Heart right ventricle (tissue), 16 donors: ENCODE data around the gene CEP152. TPM values are rescaled to one million over a fixed set of nuclear protein-coding genes. Genes with fewer than 3 reads are reported as not detected.

Experiments used
- ATAC-seq, 8 donors: fragments of 200-7000 bp; cut with Tn5 transposase; one replicate each; pipeline ENCODE4 v1.9.1; 2020; ENCODE audit warnings: mild to moderate bottlenecking in 8 of 8, moderate library complexity in 8 of 8, moderate number of reproducible peaks in 1 of 8
- DNase-seq, 2 donors: peaks; one replicate each; pipeline ENCODE4 v3.0.0-alpha.2; 2020
- H3K27ac ChIP-seq, 10 donors: fragments of 200-600 bp; sonication (generic) in 2 of 10; one replicate each; pipeline versions ENCODE4 v1.5.0 to v1.8.0; 2020 to 2022; ENCODE audit warnings: mild to moderate bottlenecking in 3 of 10
- H3K27me3 ChIP-seq, 7 donors: fragments of 200-600 bp; one replicate each; pipeline ENCODE4 v1.8.0; 2021 to 2022; ENCODE audit warnings: mild to moderate bottlenecking in 2 of 7
- H3K36me3 ChIP-seq, 9 donors: fragments of 200-600 bp; sonication (generic) in 1 of 9; one replicate each; pipeline versions ENCODE4 v1.5.0 to v1.8.0; 2020 to 2022; ENCODE audit warnings: mild to moderate bottlenecking in 2 of 9
- H3K4me1 ChIP-seq, 9 donors: fragments of 200-600 bp; sonication (generic) in 1 of 9; one replicate each; pipeline versions ENCODE4 v1.5.0 to v1.8.0; 2020 to 2022; ENCODE audit warnings: mild to moderate bottlenecking in 4 of 9
- H3K4me3 ChIP-seq, 10 donors: fragments of 200-600 bp; sonication (generic) in 2 of 10; one replicate each; pipeline versions ENCODE4 v1.5.0 to v1.8.0; 2020 to 2022; ENCODE audit warnings: mild to moderate bottlenecking in 7 of 10, moderate library complexity in 2 of 10
- H3K9me3 ChIP-seq, 11 donors: fragments of 200-600 bp in 10 of 11; sonication (generic) in 2 of 11; one replicate each; pipeline versions ENCODE4 v1.5.0 to v1.8.0; 2013 to 2022; ENCODE audit warnings: mild to moderate bottlenecking in 2 of 11, control low read depth in 1 of 11, moderate library complexity in 1 of 11
- CTCF ChIP-seq, 9 donors: fragments of 200-600 bp; sonication (generic) in 2 of 9; IDR thresholded peaks; one replicate each; pipeline versions ENCODE4 v1.5.0 to v1.8.0; 2021 to 2022; ENCODE audit warnings: antibody characterized with exemption in 9 of 9, mild to moderate bottlenecking in 5 of 9, moderate library complexity in 1 of 9
- WGBS, 2 donors: extraction: QIAGEN DNeasy Blood & Tissue Kit; methylation state at CpG; one replicate each; pipeline ENCODE4 v1.1.7; 2013; ENCODE audit warnings: inconsistent platforms in 1 of 2; 5-methylcytosine and 5-hydroxymethylcytosine counted together
- intact Hi-C, 10 donors: fragments of 100-400 bp; cut with DNase I; formaldehyde crosslinking; loops; one replicate each; pipeline versions ENCODE4 v1.11.1 to v1.14.2; 2022
- polyA plus RNA-seq, 2 donors: library from polyadenylated mRNA; stranded (reverse); fragments of 200-250 nt; gene quantifications; one replicate each; pipeline ENCODE4 v1.2.3, GENCODE V29; 2013
- total RNA-seq, 10 donors: library from RNA; stranded (reverse); fragmentation: NEBNext Ultra II Directional in 3 of 10; extraction: Animal tissue kit (Norgen Biotek cat#: 25700) in 3 of 10; gene quantifications; one replicate each; pipeline versions ENCODE4 v1.2.1 to v1.2.4, GENCODE V29; 2021 to 2023
- donor health status: Arrhythmogenic right ventricular cardiomyopathy.
- donor health status: ischemic (EF 13 %, LVEDD 7.1; RV severe dilation, severe dysfunction).
- donor health status: healthy with polysubstance abuse.
- donor health status: DM: no; HTN: yes; CAD: no.
- donor health status: DM: no; HTN: no; CAD: no.
- donor health status: ischemic (EF 25% LVEDD 6.9; RV normal size, moderate dysfunction).
- donor health status: ischemic (EF 25% LVEDD 5.7; RV mildly dilated, moderate dysfunction).
- donor health status: healthy.
- donor health status: DM: yes; HTN: yes; CAD: no.
- donor health status: Ischemic cardiomyopathy.
- donor health status: ischemic (EF 35%, LVEDD 5.7; RV mildly dilated, moderate dysfunction).
- donor health status: nonischemic (EF 11% LVEDD 7.7; RV severe dilation, severe dysfunction).
- donor health status: DM: yes; HTN: yes; CAD: no.
- donor health status: PGD.
- donor health status: ischemic (EF 29% LVEDD 5.4; RV normal size, mild dysfunction).
- donor health status: nonischemic (EF 23%, LVEDD 6.1; RV moderate dilation, normal function).

The CEP152 gene
- total and polyA plus RNA-seq, 12 donors, result 0.51 to 1.8 (median 1.1) TPM

GRCh38 chr15:48761393-48762158, 49.3 kb downstream of the CEP152 start:
- intact Hi-C loops, result no loop called here
- H3K27ac ChIP-seq, result no peak overlapping the region
- no peaks in the 10 kb centered on the region for H3K27me3 ChIP-seq
- TF ChIP-seq CTCF (IDR thresholded peaks at IDR 0.05), result no peak
- H3K4me3 ChIP-seq, result no peak overlapping the region
- H3K4me1 ChIP-seq, result no peaks in the 10 kb centered on the region
- ATAC-seq (no peak), DNase-seq (no peak)
- H3K36me3 ChIP-seq, result peaks cover 0 to 91% (median 0%) of the 10 kb centered on the region in 9 donors
- H3K9me3 ChIP-seq, result no peaks in the 10 kb centered on the region
- WGBS, 2 donors, result 98 to 100% methylated on average over 2 of the region's 2 CpGs

- 89 to 92% methylated on average over 1 of the region's 1 CpG for WGBS, 2 donors
- no peak for ATAC-seq
- no peak overlapping the region for H3K27ac ChIP-seq
- H3K36me3 ChIP-seq, result peaks cover 0 to 98% (median 0%) of the 10 kb centered on the region in 9 donors
- H3K27me3 ChIP-seq, result no peaks in the 10 kb centered on the region
- TF ChIP-seq CTCF (IDR thresholded peaks at IDR 0.05), result no peak
- no peak for DNase-seq
- H3K4me3 ChIP-seq, result no peak overlapping the region
- no peaks in the 10 kb centered on the region for H3K9me3 ChIP-seq
- H3K4me1 ChIP-seq, result no peaks in the 10 kb centered on the region
- intact Hi-C loops, result no loop called here
These were observed 50.9 kb downstream of the CEP152 start for GRCh38 chr15:48759921-48760320.

GRCh38 chr15:48757661-48758060, 53.2 kb downstream of the CEP152 start:
- no peaks in the 10 kb centered on the region for H3K27me3 ChIP-seq
- DNase-seq (no peak), ATAC-seq (no peak)
- intact Hi-C loops, result no loop called here
- no peak overlapping the region for H3K4me3 ChIP-seq
- no peak overlapping the region for H3K27ac ChIP-seq
- H3K36me3 ChIP-seq, result peaks cover 0 to 75% (median 0%) of the 10 kb centered on the region in 9 donors
- 96 to 100% methylated on average over 1 of the region's 1 CpG for WGBS, 2 donors
- TF ChIP-seq CTCF (IDR thresholded peaks at IDR 0.05), result no peak
- no peaks in the 10 kb centered on the region for H3K9me3 ChIP-seq
- H3K4me1 ChIP-seq, result no peaks in the 10 kb centered on the region

- Histone ChIP-seq H3K4me3 (no peak overlapping the region), H3K27ac (no peak overlapping the region), H3K9me3 (no peaks in the 10 kb centered on the region), H3K27me3 (no peaks in the 10 kb centered on the region), H3K36me3 (peaks cover 0 to 52% (median 0%) of the 10 kb centered on the region in 9 donors), H3K4me1 (no peaks in the 10 kb centered on the region)
- WGBS, 2 donors, result 95% methylated on average over 3 of the region's 3 CpGs
- ATAC-seq (no peak), DNase-seq (no peak)
- TF ChIP-seq CTCF (IDR thresholded peaks at IDR 0.05), result no peak
- intact Hi-C loops, result no loop called here
These were observed 56.9 kb downstream of the CEP152 start for GRCh38 chr15:48754011-48754410.
